ENCODE data around the gene GEMIN7. TPM values are rescaled to one million over a fixed set of nuclear protein-coding genes. Genes with fewer than 3 reads are reported as not detected.
"Not testable (repeated sequence)": the region's sequence is repeated elsewhere in the genome, so short reads cannot be mapped to it uniquely, and the experiment has no call there.

Gene GEMIN7
- total RNA-seq, 2 experiments from 2014 or later, result 29.8 to 30.1 TPM

- Mint-ChIP-seq H3K4me3 (no peak overlapping the region), H3K9me3 (no peaks in the 10 kb centered on the region), H3K27ac (no peak overlapping the region), H3K36me3 (no peaks in the 10 kb centered on the region), H3K27me3 (no peaks in the 10 kb centered on the region), H3K4me1 (ENCODE audit: low read depth) (peaks cover 57% of the 10 kb centered on the region)
- intact Hi-C loops (cut with micrococcal nuclease), result no loop called here
- DNase-seq, result no peak
- CTCF ChIA-PET, result interaction anchor here (0.6 to 1.5 kb wide), 2 partner anchors 26 to 471 kb away, joined by 4 read pairs; no protein-coding TSS in a partner anchor
- POLR2A ChIA-PET, result no interaction called here
Measured at GRCh38 chr19:45099467-45100191, 20.6 kb downstream of the GEMIN7 start.

- no peak for DNase-seq
- H3K4me1 Mint-ChIP-seq (ENCODE audit: low read depth), result peaks cover 57% of the 10 kb centered on the region
- H3K9me3 Mint-ChIP-seq, result no peaks in the 10 kb centered on the region
- no peaks in the 10 kb centered on the region for H3K27me3 Mint-ChIP-seq
- no peak overlapping the region for H3K4me3 Mint-ChIP-seq
- intact Hi-C loops (cut with micrococcal nuclease), result no loop called here
- no peak overlapping the region for H3K27ac Mint-ChIP-seq
- H3K36me3 Mint-ChIP-seq, result no peaks in the 10 kb centered on the region
- ChIA-PET POLR2A (no interaction called here), CTCF (interaction anchor here (0.6 kb wide), 1 partner anchor 470 kb away, joined by 4 read pairs; no protein-coding TSS in a partner anchor)
Measured at GRCh38 chr19:45100201-45100600, 21.1 kb downstream of the GEMIN7 start.

- DNase-seq, result no peak
- no peak overlapping the region for H3K4me3 Mint-ChIP-seq
- no peak overlapping the region for H3K27ac Mint-ChIP-seq
- no peaks in the 10 kb centered on the region for H3K9me3 Mint-ChIP-seq
- no peaks in the 10 kb centered on the region for H3K36me3 Mint-ChIP-seq
- H3K4me1 Mint-ChIP-seq (ENCODE audit: low read depth), result peaks cover 54% of the 10 kb centered on the region
- no peaks in the 10 kb centered on the region for H3K27me3 Mint-ChIP-seq
- ChIA-PET CTCF (no interaction called here), POLR2A (interaction anchor here (1.4 kb wide), 1 partner anchor 8 kb away, joined by 4 read pairs; the partner anchor contains the start of gene PPP1R37)
- intact Hi-C loops (cut with micrococcal nuclease), result no loop called here
Measured at GRCh38 chr19:45100846-45101252, 21.8 kb downstream of the GEMIN7 start.

- no peaks in the 10 kb centered on the region for H3K27me3 Mint-ChIP-seq
- H3K36me3 Mint-ChIP-seq, result no peaks in the 10 kb centered on the region
- no peaks in the 10 kb centered on the region for H3K9me3 Mint-ChIP-seq
- no peak overlapping the region for H3K27ac Mint-ChIP-seq
- ChIA-PET POLR2A (interaction anchor here (1.4 kb wide), 1 partner anchor 9 kb away, joined by 4 read pairs; the partner anchor contains the start of gene PPP1R37), CTCF (interaction anchor here (1.2 kb wide), 1 partner anchor 10 kb away, joined by 4 read pairs; no protein-coding TSS in a partner anchor)
- intact Hi-C loops (cut with micrococcal nuclease), result no loop called here
- H3K4me1 Mint-ChIP-seq (ENCODE audit: low read depth), result peaks cover 45% of the 10 kb centered on the region
- DNase-seq, result no peak
- H3K4me3 Mint-ChIP-seq, result no peak overlapping the region
Measured at GRCh38 chr19:45101806-45102205, 22.7 kb downstream of the GEMIN7 start.

- Mint-ChIP-seq H3K4me3 (no peak overlapping the region), H3K9me3 (no peaks in the 10 kb centered on the region), H3K27ac (no peak overlapping the region), H3K4me1 (ENCODE audit: low read depth) (peaks cover 40% of the 10 kb centered on the region), H3K36me3 (no peaks in the 10 kb centered on the region), H3K27me3 (no peaks in the 10 kb centered on the region)
- no peak for DNase-seq
- POLR2A ChIA-PET, result no interaction called here
- intact Hi-C loops (cut with micrococcal nuclease), result no loop called here
- CTCF ChIA-PET, result interaction anchor here (1.0 to 1.2 kb wide), 2 partner anchors 9 to 24 kb away, joined by 4 read pairs; no protein-coding TSS in a partner anchor
Measured at GRCh38 chr19:45102481-45102880, 23.4 kb downstream of the GEMIN7 start.

- H3K27ac Mint-ChIP-seq, result peak overlapping the region; percentile 8
- no peaks in the 10 kb centered on the region for H3K27me3 Mint-ChIP-seq
- POLR2A ChIA-PET, result interaction anchor here (1.1 kb wide), 1 partner anchor 11 kb away, joined by 4 read pairs; no protein-coding TSS in a partner anchor
- CTCF ChIA-PET, result interaction anchor here (0.8 to 1.2 kb wide), 6 partner anchors 9 to 100 kb away, joined by 3 to 4 read pairs (median 4); no protein-coding TSS in a partner anchor
- no peak overlapping the region for H3K4me3 Mint-ChIP-seq
- peaks cover 36% of the 10 kb centered on the region for H3K4me1 Mint-ChIP-seq (ENCODE audit: low read depth)
- H3K36me3 Mint-ChIP-seq, result no peaks in the 10 kb centered on the region
- intact Hi-C loops (cut with micrococcal nuclease), result no loop called here
- peak; percentile 57 for DNase-seq
- H3K9me3 Mint-ChIP-seq, result no peaks in the 10 kb centered on the region
Measured at GRCh38 chr19:45103156-45103507, 24.1 kb downstream of the GEMIN7 start.

- Mint-ChIP-seq H3K9me3 (no peaks in the 10 kb centered on the region), H3K4me1 (ENCODE audit: low read depth) (peaks cover 33% of the 10 kb centered on the region), H3K27me3 (no peaks in the 10 kb centered on the region), H3K36me3 (no peaks in the 10 kb centered on the region), H3K27ac (no peak overlapping the region), H3K4me3 (no peak overlapping the region)
- intact Hi-C loops (cut with micrococcal nuclease), result no loop called here
- ChIA-PET CTCF (interaction anchor here (0.8 to 1.1 kb wide), 5 partner anchors 12 to 100 kb away, joined by 3 to 4 read pairs (median 3); no protein-coding TSS in a partner anchor), POLR2A (interaction anchor here (1.1 kb wide), 1 partner anchor 11 kb away, joined by 4 read pairs; no protein-coding TSS in a partner anchor)
- DNase-seq, result no peak
Measured at GRCh38 chr19:45103508-45104319, 24.7 kb downstream of the GEMIN7 start.

GRCh38 chr19:45104658-45105349 lies 25.7 kb downstream of the GEMIN7 start:
- no peaks in the 10 kb centered on the region for H3K9me3 Mint-ChIP-seq
- H3K27ac Mint-ChIP-seq, result no peak overlapping the region
- CTCF ChIA-PET, result no interaction called here
- intact Hi-C loops (cut with micrococcal nuclease), result no loop called here
- no peaks in the 10 kb centered on the region for H3K27me3 Mint-ChIP-seq
- H3K36me3 Mint-ChIP-seq, result no peaks in the 10 kb centered on the region
- peaks cover 31% of the 10 kb centered on the region for H3K4me1 Mint-ChIP-seq (ENCODE audit: low read depth)
- POLR2A ChIA-PET, result interaction anchor here (1.4 kb wide), 1 partner anchor 12 kb away, joined by 3 read pairs; no protein-coding TSS in a partner anchor
- peak; percentile 34 for DNase-seq
- no peak overlapping the region for H3K4me3 Mint-ChIP-seq

- H3K4me3 Mint-ChIP-seq; H3K9me3 Mint-ChIP-seq; DNase-seq; intact Hi-C loops (cut with micrococcal nuclease); POLR2A ChIA-PET; H3K36me3 Mint-ChIP-seq; H3K27me3 Mint-ChIP-seq; H3K27ac Mint-ChIP-seq: not testable (repeated sequence)
- CTCF ChIA-PET, result interaction anchor here (2.2 kb wide), 1 partner anchor 19 kb away, joined by 5 read pairs; no protein-coding TSS in a partner anchor
- peaks cover 40% of the 10 kb centered on the region for H3K4me1 Mint-ChIP-seq (ENCODE audit: low read depth)
Measured at GRCh38 chr19:45106363-45106762, 27.3 kb downstream of the GEMIN7 start.

- POLR2A ChIA-PET, result no interaction called here
- H3K36me3 Mint-ChIP-seq, result no peaks in the 10 kb centered on the region
Measured at GRCh38 chr19:45107621-45108150, 28.6 kb downstream of the GEMIN7 start.

GRCh38 chr19:45110851-45111266 lies 31.8 kb downstream of the GEMIN7 start:
- ChIA-PET CTCF (interaction anchor here (0.9 to 1.3 kb wide), 2 partner anchors 8 to 18 kb away, joined by 3 to 4 read pairs; partner anchors contain the start of gene PPP1R37), POLR2A (no interaction called here)
- Mint-ChIP-seq H3K9me3 (no peaks in the 10 kb centered on the region), H3K4me1 (ENCODE audit: low read depth) (peaks cover 20% of the 10 kb centered on the region), H3K27me3 (no peaks in the 10 kb centered on the region), H3K27ac (no peak overlapping the region), H3K36me3 (no peaks in the 10 kb centered on the region), H3K4me3 (no peak overlapping the region)
- peak; percentile 30 for DNase-seq
- intact Hi-C loops (cut with micrococcal nuclease), result no loop called here

More at GRCh38 chr19:45107621-45108150, 28.6 kb downstream of the GEMIN7 start:
- no peak for DNase-seq
- H3K27ac Mint-ChIP-seq, result no peak overlapping the region
- peaks cover 33% of the 10 kb centered on the region for H3K4me1 Mint-ChIP-seq (ENCODE audit: low read depth)
- H3K4me3 Mint-ChIP-seq, result no peak overlapping the region
- H3K9me3 Mint-ChIP-seq, result no peaks in the 10 kb centered on the region
- intact Hi-C loops (cut with micrococcal nuclease), result no loop called here
- CTCF ChIA-PET, result interaction anchor here (2.2 kb wide), 1 partner anchor 18 kb away, joined by 5 read pairs; no protein-coding TSS in a partner anchor
- no peaks in the 10 kb centered on the region for H3K27me3 Mint-ChIP-seq

Measured in activated CD4-positive, alpha-beta memory T cell treated with anti-CD3 and anti-CD28 coated beads for 36 hours (primary cell).